ENCODE results near the gene ATAD2B.
"Not testable (repeated sequence)": the region's sequence is repeated elsewhere in the genome, so short reads cannot be mapped to it uniquely, and the experiment has no call there.

The ATAD2B gene

GRCh38 chr2:23926750-23927571 is at the start of gene ATAD2B:
TSS of gene ATAD2B (minus strand) at chr2:23927123. CDS start at chr2:23926770, 353 bp downstream.
- ATAC-seq, result peak; percentile 86
- peaks cover 47% of the 10 kb centered on the region for H3K4me1 Mint-ChIP-seq
- H3K27me3 Mint-ChIP-seq, result no peaks in the 10 kb centered on the region
- H3K27ac Mint-ChIP-seq, result peak within 1 kb of the TSS; percentile 99 to 100
- no peaks in the 10 kb centered on the region for H3K9me3 Mint-ChIP-seq
- peak within 1 kb of the TSS; percentile 98 to 99 for H3K4me3 Mint-ChIP-seq
- DNase-seq, result peak; percentile 97 to 98

GRCh38 chr2:23967846-23968245 is 40.9 kb upstream of the ATAD2B start:
- ATAC-seq (no peak), DNase-seq (no peak)
- Mint-ChIP-seq H3K4me3 (no peak overlapping the region), H3K9me3 (no peaks in the 10 kb centered on the region), H3K27me3 (no peaks in the 10 kb centered on the region), H3K4me1 (no peaks in the 10 kb centered on the region), H3K27ac (no peak overlapping the region)

- no peak overlapping the region for H3K27ac Mint-ChIP-seq
- no peaks in the 10 kb centered on the region for H3K4me1 Mint-ChIP-seq
- H3K27me3 Mint-ChIP-seq, result no peaks in the 10 kb centered on the region
- DNase-seq (no peak), ATAC-seq (no peak)
- no peaks in the 10 kb centered on the region for H3K9me3 Mint-ChIP-seq
- no peak overlapping the region for H3K4me3 Mint-ChIP-seq
These were observed 27.5 kb upstream of the ATAD2B start for GRCh38 chr2:23954325-23955014.

- H3K4me1 Mint-ChIP-seq, result no peaks in the 10 kb centered on the region
- no peaks in the 10 kb centered on the region for H3K9me3 Mint-ChIP-seq
- H3K27ac Mint-ChIP-seq, result no peak overlapping the region
- DNase-seq (no peak), ATAC-seq (no peak)
- H3K4me3 Mint-ChIP-seq, result no peak overlapping the region
- no peaks in the 10 kb centered on the region for H3K27me3 Mint-ChIP-seq
These were observed 26.7 kb upstream of the ATAD2B start for GRCh38 chr2:23953625-23954024.

- not testable (repeated sequence) for H3K4me1 Mint-ChIP-seq, H3K27me3 Mint-ChIP-seq, H3K4me3 Mint-ChIP-seq, H3K27ac Mint-ChIP-seq, H3K9me3 Mint-ChIP-seq, ATAC-seq, DNase-seq
These were observed 25.6 kb upstream of the ATAD2B start for GRCh38 chr2:23952558-23952957.

GRCh38 chr2:23947350-23947749 is 20.4 kb upstream of the ATAD2B start:
- Mint-ChIP-seq H3K9me3 (no peaks in the 10 kb centered on the region), H3K27ac (no peak overlapping the region), H3K4me1 (peaks cover 9% of the 10 kb centered on the region), H3K4me3 (no peak overlapping the region), H3K27me3 (no peaks in the 10 kb centered on the region)
- DNase-seq (no peak), ATAC-seq (no peak)

- Mint-ChIP-seq H3K4me3 (no peak overlapping the region), H3K27me3 (no peaks in the 10 kb centered on the region), H3K4me1 (peaks cover 26% of the 10 kb centered on the region), H3K27ac (no peak overlapping the region), H3K9me3 (no peaks in the 10 kb centered on the region)
- no peak for ATAC-seq
- DNase-seq, result no peak
These were observed 18.1 kb upstream of the ATAD2B start for GRCh38 chr2:23944976-23945375.

GRCh38 chr2:23944527-23944926 is 17.6 kb upstream of the ATAD2B start:
- Mint-ChIP-seq H3K4me1 (peaks cover 31% of the 10 kb centered on the region), H3K27ac (no peak overlapping the region), H3K4me3 (no peak overlapping the region), H3K27me3 (no peaks in the 10 kb centered on the region), H3K9me3 (no peaks in the 10 kb centered on the region)
- ATAC-seq (no peak), DNase-seq (no peak)

GRCh38 chr2:23943666-23944065 is 16.7 kb upstream of the ATAD2B start:
- peaks cover 9% of the 10 kb centered on the region for H3K27me3 Mint-ChIP-seq
- DNase-seq (no peak), ATAC-seq (no peak)
- H3K4me3 Mint-ChIP-seq, result no peak overlapping the region
- H3K9me3 Mint-ChIP-seq, result no peaks in the 10 kb centered on the region
- no peak overlapping the region for H3K27ac Mint-ChIP-seq
- peaks cover 39% of the 10 kb centered on the region for H3K4me1 Mint-ChIP-seq

GRCh38 chr2:23941644-23942043 is 14.7 kb upstream of the ATAD2B start:
- Mint-ChIP-seq H3K27me3 (peaks cover 11% of the 10 kb centered on the region), H3K9me3 (no peaks in the 10 kb centered on the region), H3K27ac (no peak overlapping the region), H3K4me1 (peaks cover 40% of the 10 kb centered on the region), H3K4me3 (peak overlapping the region in 1 of 2 donors; percentile 28)
- DNase-seq (no peak), ATAC-seq (no peak)

GRCh38 chr2:23940718-23941620 is 14.0 kb upstream of the ATAD2B start:
- ATAC-seq (peak; percentile 70), DNase-seq (peak in 1 of 2 donors; percentile 53)
- Mint-ChIP-seq H3K27me3 (peaks cover 11% of the 10 kb centered on the region), H3K9me3 (no peaks in the 10 kb centered on the region), H3K27ac (peak overlapping the region in 1 of 2 donors; percentile 73), H3K4me3 (peak overlapping the region; percentile 81 to 90), H3K4me1 (peaks cover 40% of the 10 kb centered on the region)

GRCh38 chr2:23939987-23940717 is 13.2 kb upstream of the ATAD2B start, which contains the start of gene UBXN2A:
TSS of gene UBXN2A (plus strand) at chr2:23940463. CDS start at chr2:23958315, 17,852 bp downstream.
- Mint-ChIP-seq H3K9me3 (no peaks in the 10 kb centered on the region), H3K27me3 (peaks cover 11% of the 10 kb centered on the region), H3K4me3 (peak within 1 kb of the TSS; percentile 90 to 91), H3K4me1 (peaks cover 40% of the 10 kb centered on the region), H3K27ac (peak within 1 kb of the TSS; percentile 91 to 96)
- DNase-seq, result peak; percentile 79 to 80
- peak; percentile 92 for ATAC-seq

- DNase-seq, result no peak
- Mint-ChIP-seq H3K27me3 (peaks cover 9% of the 10 kb centered on the region), H3K27ac (no peak overlapping the region), H3K4me3 (no peak overlapping the region), H3K9me3 (no peaks in the 10 kb centered on the region), H3K4me1 (peaks cover 7% of the 10 kb centered on the region)
- no peak for ATAC-seq
These were observed 7.3 kb upstream of the ATAD2B start for GRCh38 chr2:23934259-23934658.

GRCh38 chr2:23926290-23926749 is 603 bp downstream of the ATAD2B start:
- Mint-ChIP-seq H3K4me3 (peak overlapping the region; percentile 98 to 99), H3K4me1 (peaks cover 52% of the 10 kb centered on the region), H3K27ac (peak overlapping the region; percentile 99 to 100), H3K9me3 (no peaks in the 10 kb centered on the region), H3K27me3 (no peaks in the 10 kb centered on the region)
- ATAC-seq, result peak; percentile 47
- DNase-seq, result peak in 1 of 2 donors; percentile 63
